HepG2 (cell line): Measurements from ENCODE around the gene ARPIN.

ENCODE experiments used
- DPF2 ChIP-seq: sonication (generic); formaldehyde crosslinking; IDR thresholded peaks from 2 replicates; pipeline ENCODE4 v1.4.0; 2020; ENCODE audit warnings: mild to moderate bottlenecking, low read depth, missing genetic modification reagents, borderline replicate concordance
- EHMT2 ChIP-seq: fragments of 200-600 bp; sonication (generic); IDR thresholded peaks from 2 replicates; pipeline ENCODE4 v1.7.0; 2017; ENCODE audit warnings: antibody characterized with exemption, low read depth, low read length, borderline replicate concordance
- POLR2A ChIP-seq, 2 experiments: IDR thresholded peaks; 2 replicates each; pipeline ENCODE4 v1.6.1; 2011; ENCODE audit warnings: low read depth in 2 of 2, low read length in 2 of 2, mild to moderate bottlenecking in 1 of 2, moderate library complexity in 1 of 2; ENCODE audit not compliant: insufficient read depth in 1 of 2
- TF ChIP-seq, protein P1 (sequence below): sonication (generic); formaldehyde crosslinking; IDR thresholded peaks from 2 replicates; pipeline ENCODE4 v1.5.0; 2020; ENCODE audit warnings: mild to moderate bottlenecking, missing genetic modification reagents, moderate library complexity

DNA sequence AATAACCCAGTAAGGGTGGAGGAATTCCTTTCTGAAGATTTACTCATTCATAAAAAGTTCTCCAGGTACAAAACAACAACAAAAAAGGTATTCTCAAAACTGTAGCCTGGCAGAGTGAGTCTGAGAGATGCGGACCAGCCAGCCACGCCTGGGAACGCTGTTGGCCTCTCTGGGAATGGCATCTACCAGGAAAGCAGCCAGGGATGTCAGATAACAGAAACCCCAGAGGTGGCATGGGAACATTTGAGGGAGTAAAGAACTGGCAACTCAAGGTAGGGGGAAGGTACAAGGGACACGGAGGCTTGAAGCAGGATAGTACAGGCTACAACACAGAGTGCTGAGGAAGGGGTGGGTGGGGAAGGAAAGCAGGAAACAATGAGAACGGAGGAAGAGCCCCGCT, 11.9 kb downstream of the ARPIN start:
- TF ChIP-seq DPF2: no peak
- TF ChIP-seq, protein P1, sequence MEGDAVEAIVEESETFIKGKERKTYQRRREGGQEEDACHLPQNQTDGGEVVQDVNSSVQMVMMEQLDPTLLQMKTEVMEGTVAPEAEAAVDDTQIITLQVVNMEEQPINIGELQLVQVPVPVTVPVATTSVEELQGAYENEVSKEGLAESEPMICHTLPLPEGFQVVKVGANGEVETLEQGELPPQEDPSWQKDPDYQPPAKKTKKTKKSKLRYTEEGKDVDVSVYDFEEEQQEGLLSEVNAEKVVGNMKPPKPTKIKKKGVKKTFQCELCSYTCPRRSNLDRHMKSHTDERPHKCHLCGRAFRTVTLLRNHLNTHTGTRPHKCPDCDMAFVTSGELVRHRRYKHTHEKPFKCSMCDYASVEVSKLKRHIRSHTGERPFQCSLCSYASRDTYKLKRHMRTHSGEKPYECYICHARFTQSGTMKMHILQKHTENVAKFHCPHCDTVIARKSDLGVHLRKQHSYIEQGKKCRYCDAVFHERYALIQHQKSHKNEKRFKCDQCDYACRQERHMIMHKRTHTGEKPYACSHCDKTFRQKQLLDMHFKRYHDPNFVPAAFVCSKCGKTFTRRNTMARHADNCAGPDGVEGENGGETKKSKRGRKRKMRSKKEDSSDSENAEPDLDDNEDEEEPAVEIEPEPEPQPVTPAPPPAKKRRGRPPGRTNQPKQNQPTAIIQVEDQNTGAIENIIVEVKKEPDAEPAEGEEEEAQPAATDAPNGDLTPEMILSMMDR: no peak
- no peak for TF ChIP-seq POLR2A (IDR thresholded peaks at IDR 0.05; ENCODE audit: insufficient read depth in 1 of 2, low read depth in 2 of 2, low read length in 2 of 2)
- TF ChIP-seq EHMT2: no peak
